IPS DF 6.9 (cell line): ENCODE data around the gene ZNF431.

ENCODE experiments used
- DNase-seq: peaks from one replicate; pipeline ENCODE4 v3.0.0-alpha.2; 2013; ENCODE audit warnings: low read depth, low spot score
- H3K27ac ChIP-seq: one replicate; pipeline ENCODE4 v1.5.1; 2013; ENCODE audit warnings: low read length, control low read depth
- H3K27me3 ChIP-seq: 2 replicates; pipeline ENCODE4 v1.6.1; 2013; ENCODE audit warnings: mild to moderate bottlenecking, low read length; ENCODE audit not compliant: control insufficient read depth, insufficient read depth
- H3K36me3 ChIP-seq: 2 replicates; pipeline ENCODE4 v1.6.1; 2013; ENCODE audit warnings: low read length; ENCODE audit not compliant: control insufficient read depth, insufficient read depth
- H3K4me1 ChIP-seq: 2 replicates; pipeline ENCODE4 v1.6.1; 2013; ENCODE audit warnings: low read length; ENCODE audit not compliant: control insufficient read depth, insufficient read depth
- H3K4me3 ChIP-seq: 2 replicates; pipeline ENCODE4 v1.5.1; 2013; ENCODE audit warnings: mild to moderate bottlenecking, low read length
- H3K9me3 ChIP-seq: 2 replicates; pipeline ENCODE4 v1.6.1; 2013; ENCODE audit warnings: low read length, inconsistent platforms; ENCODE audit not compliant: control insufficient read depth, insufficient read depth
- WGBS: extraction: QIAGEN DNeasy Blood & Tissue Kit; methylation state at CpG from one replicate; pipeline ENCODE4 v1.1.7; 2013; ENCODE audit warnings: mixed read lengths, missing lambda C conversion rate; ENCODE audit not compliant: insufficient read length, insufficient coverage; 5-methylcytosine and 5-hydroxymethylcytosine counted together

The ZNF431 gene

GRCh38 chr19:21141787-21142464 is at the start of gene ZNF431:
TSS of gene ZNF431 (plus strand) at chr19:21142040. CDS start at chr19:21142184, 144 bp downstream.
- Histone ChIP-seq H3K36me3 (peaks cover 7% of the 10 kb centered on the region; the same call in 1 of the 2 replicates), H3K4me3 (peak within 1 kb of the TSS; percentile 59; the same call in 1 of the 2 replicates), H3K27me3 (no peaks in the 10 kb centered on the region), H3K9me3 (no peaks in the 10 kb centered on the region), H3K27ac (no peak within 1 kb of the TSS), H3K4me1 (no peaks in the 10 kb centered on the region)
- DNase-seq, result peak; percentile 92
- WGBS, result no CpG with 5 or more reads among the region's 30 CpGs

GRCh38 chr19:21092109-21092508 is 49.7 kb upstream of the ZNF431 start:
- H3K36me3 ChIP-seq, result no peaks in the 10 kb centered on the region
- DNase-seq, result no peak
- no peaks in the 10 kb centered on the region for H3K27me3 ChIP-seq
- no peaks in the 10 kb centered on the region for H3K4me1 ChIP-seq
- no peak overlapping the region for H3K27ac ChIP-seq
- no peak overlapping the region for H3K4me3 ChIP-seq
- no peaks in the 10 kb centered on the region for H3K9me3 ChIP-seq

GRCh38 chr19:21094347-21095025 is 47.4 kb upstream of the ZNF431 start:
- DNase-seq, result no peak
- Histone ChIP-seq H3K27ac (no peak overlapping the region), H3K9me3 (no peaks in the 10 kb centered on the region), H3K4me3 (no peak overlapping the region), H3K27me3 (no peaks in the 10 kb centered on the region), H3K36me3 (no peaks in the 10 kb centered on the region), H3K4me1 (no peaks in the 10 kb centered on the region)
- no CpG with 5 or more reads among the region's 1 CpG for whole genome bisulfite sequencing

GRCh38 chr19:21098291-21098690 is 43.5 kb upstream of the ZNF431 start:
- Histone ChIP-seq H3K36me3 (no peaks in the 10 kb centered on the region), H3K4me1 (no peaks in the 10 kb centered on the region), H3K9me3 (no peaks in the 10 kb centered on the region), H3K27me3 (no peaks in the 10 kb centered on the region), H3K27ac (no peak overlapping the region), H3K4me3 (no peak overlapping the region)
- DNase-seq, result no peak
- no CpG with 5 or more reads among the region's 2 CpGs for WGBS

GRCh38 chr19:21101521-21102242 is 40.2 kb upstream of the ZNF431 start:
- no peaks in the 10 kb centered on the region for H3K9me3 ChIP-seq
- no peak for DNase-seq
- WGBS, result no CpG with 5 or more reads among the region's 2 CpGs
- no peaks in the 10 kb centered on the region; the same call in 1 of the 2 replicates for H3K4me1 ChIP-seq
- H3K27me3 ChIP-seq, result no peaks in the 10 kb centered on the region
- no peak overlapping the region for H3K27ac ChIP-seq
- H3K4me3 ChIP-seq, result no peak overlapping the region
- no peaks in the 10 kb centered on the region for H3K36me3 ChIP-seq

- no peak for DNase-seq
Observed at GRCh38 chr19:21109116-21109515, 32.7 kb upstream of the ZNF431 start.

GRCh38 chr19:21110183-21110582 is 31.7 kb upstream of the ZNF431 start:
- no peak for DNase-seq
- no peaks in the 10 kb centered on the region for H3K4me1 ChIP-seq
- H3K4me3 ChIP-seq, result no peak overlapping the region
- H3K27me3 ChIP-seq, result no peaks in the 10 kb centered on the region
- H3K27ac ChIP-seq, result no peak overlapping the region
- H3K9me3 ChIP-seq, result no peaks in the 10 kb centered on the region
- no CpG with 5 or more reads among the region's 1 CpG for WGBS
- H3K36me3 ChIP-seq, result peaks cover 3% of the 10 kb centered on the region; the same call in 1 of the 2 replicates

More at GRCh38 chr19:21109116-21109515, 32.7 kb upstream of the ZNF431 start:
- Histone ChIP-seq H3K27ac (no peak overlapping the region), H3K27me3 (no peaks in the 10 kb centered on the region), H3K36me3 (peaks cover 3% of the 10 kb centered on the region; the same call in 1 of the 2 replicates), H3K4me1 (no peaks in the 10 kb centered on the region; the same call in 1 of the 2 replicates), H3K9me3 (no peaks in the 10 kb centered on the region), H3K4me3 (no peak overlapping the region)

GRCh38 chr19:21115430-21115829 is 26.4 kb upstream of the ZNF431 start:
- Histone ChIP-seq H3K9me3 (no peaks in the 10 kb centered on the region), H3K36me3 (no peaks in the 10 kb centered on the region), H3K27me3 (no peaks in the 10 kb centered on the region), H3K27ac (no peak overlapping the region), H3K4me1 (no peaks in the 10 kb centered on the region), H3K4me3 (no peak overlapping the region)
- no peak for DNase-seq

- Histone ChIP-seq H3K4me1 (no peaks in the 10 kb centered on the region), H3K27me3 (no peaks in the 10 kb centered on the region), H3K9me3 (no peaks in the 10 kb centered on the region), H3K36me3 (no peaks in the 10 kb centered on the region), H3K27ac (no peak overlapping the region), H3K4me3 (no peak overlapping the region)
- DNase-seq, result no peak
- no CpG with 5 or more reads among the region's 2 CpGs for WGBS
Observed at GRCh38 chr19:21117041-21117907, 24.6 kb upstream of the ZNF431 start.

GRCh38 chr19:21126078-21126477 is 15.8 kb upstream of the ZNF431 start:
- no peaks in the 10 kb centered on the region for H3K36me3 ChIP-seq
- no peak overlapping the region for H3K4me3 ChIP-seq
- no peaks in the 10 kb centered on the region for H3K4me1 ChIP-seq
- no peaks in the 10 kb centered on the region for H3K27me3 ChIP-seq
- no peak overlapping the region for H3K27ac ChIP-seq
- DNase-seq, result no peak
- no peaks in the 10 kb centered on the region for H3K9me3 ChIP-seq
